Cerebellar nuclear complex (tissue), 1 donor: ENCODE data around the gene FAM124A.

Experiments
- DNase-seq, 2 experiments: peaks; one replicate each; lab custom pipeline; 2025; lab: John Stamatoyannopoulos, UW

Gene FAM124A

GRCh38 chr13:51243227-51243626 is 21.0 kb downstream of the FAM124A start:
- no peak for DNase-seq

GRCh38 chr13:51243832-51244231 is 21.6 kb downstream of the FAM124A start:
- no peak for DNase-seq

GRCh38 chr13:51244637-51245405 is 22.6 kb downstream of the FAM124A start:
- no peak for DNase-seq

- DNase-seq, result no peak
Observed at GRCh38 chr13:51245583-51245982, 23.4 kb downstream of the FAM124A start.

GRCh38 chr13:51246025-51246417 is 23.8 kb downstream of the FAM124A start:
- no peak for DNase-seq

- DNase-seq, result no peak
Observed at GRCh38 chr13:51246418-51247277, 24.4 kb downstream of the FAM124A start.

GRCh38 chr13:51249255-51249654 is 27.1 kb downstream of the FAM124A start:
- no peak for DNase-seq

- DNase-seq, result no peak
Observed at GRCh38 chr13:51249770-51250741, 27.9 kb downstream of the FAM124A start.

GRCh38 chr13:51251480-51251879 is 29.3 kb downstream of the FAM124A start:
- DNase-seq, result no peak

GRCh38 chr13:51252954-51253532 is 30.8 kb downstream of the FAM124A start:
- no peak for DNase-seq

- no peak for DNase-seq
Observed at GRCh38 chr13:51255556-51255955, 33.4 kb downstream of the FAM124A start.

GRCh38 chr13:51257187-51257586 is 35.0 kb downstream of the FAM124A start:
- DNase-seq, result no peak

- DNase-seq, result no peak
Observed at GRCh38 chr13:51258612-51259548, 36.7 kb downstream of the FAM124A start.

GRCh38 chr13:51260154-51260553 is 38.0 kb downstream of the FAM124A start:
- DNase-seq, result no peak

- DNase-seq, result peak in 1 of 2 experiments; percentile 4
Observed at GRCh38 chr13:51261610-51262249, 39.5 kb downstream of the FAM124A start.

GRCh38 chr13:51262501-51263211 is 40.5 kb downstream of the FAM124A start:
- no peak for DNase-seq

GRCh38 chr13:51266642-51267041 is 44.4 kb downstream of the FAM124A start:
- DNase-seq, result no peak

- no peak for DNase-seq
Observed at GRCh38 chr13:51267622-51268021, 45.4 kb downstream of the FAM124A start.

- DNase-seq, result no peak
Observed at GRCh38 chr13:51269039-51269438, 46.8 kb downstream of the FAM124A start.
